Putamen (tissue), 1 donor: Measurements from ENCODE around the gene ACIN1.
"Not testable (repeated sequence)": the region's sequence is repeated elsewhere in the genome, so short reads cannot be mapped to it uniquely, and the experiment has no call there.

Experiments used
- DNase-seq: peaks from one replicate; pipeline ENCODE4 v3.0.0-alpha.2; 2016; ENCODE audit warnings: low spot score

ACIN1 gene

GRCh38 chr14:23041729-23042128 is 53.2 kb downstream of the ACIN1 start:
- DNase-seq = no peak

GRCh38 chr14:23040100-23040499 is 54.8 kb downstream of the ACIN1 start:
- DNase-seq = no peak

- DNase-seq = no peak
Measured at GRCh38 chr14:23035303-23036144, 59.4 kb downstream of the ACIN1 start.

- DNase-seq = peak; percentile 95
Measured at GRCh38 chr14:23034498-23035302, 60.2 kb downstream of the ACIN1 start, which contains the start of gene PSMB5. Gene PSMB5 (minus strand): TSS chr14:23034900. CDS start chr14:23034881, 19 bp downstream.

GRCh38 chr14:23033801-23034497 is 61.0 kb downstream of the ACIN1 start:
- DNase-seq = no peak

- no peak for DNase-seq
Measured at GRCh38 chr14:23033251-23033727, 61.6 kb downstream of the ACIN1 start.

- DNase-seq = no peak
Measured at GRCh38 chr14:23030936-23031335, 64.0 kb downstream of the ACIN1 start.

GRCh38 chr14:23028799-23029198 is 66.1 kb downstream of the ACIN1 start:
- no peak for DNase-seq

- DNase-seq = no peak
Measured at GRCh38 chr14:23025151-23025814, 69.7 kb downstream of the ACIN1 start.

- DNase-seq = no peak
Measured at GRCh38 chr14:23024612-23025075, 70.3 kb downstream of the ACIN1 start.

GRCh38 chr14:23023795-23024152 is 71.2 kb downstream of the ACIN1 start:
- no peak for DNase-seq

GRCh38 chr14:23023022-23023794 is 71.7 kb downstream of the ACIN1 start:
- no peak for DNase-seq

- DNase-seq = no peak
Measured at GRCh38 chr14:23021889-23022442, 73.0 kb downstream of the ACIN1 start.

- DNase-seq = no peak
Measured at GRCh38 chr14:23021434-23021833, 73.5 kb downstream of the ACIN1 start.

GRCh38 chr14:23020143-23021128 is 74.5 kb downstream of the ACIN1 start:
- DNase-seq = no peak

GRCh38 chr14:23018107-23018506 is 76.8 kb downstream of the ACIN1 start:
- no peak for DNase-seq

- peak; percentile 49 for DNase-seq
Measured at GRCh38 chr14:23017091-23017490, 77.8 kb downstream of the ACIN1 start.

- DNase-seq = no peak
Measured at GRCh38 chr14:23015618-23016017, 79.3 kb downstream of the ACIN1 start.

- not testable (repeated sequence) for DNase-seq
Measured at GRCh38 chr14:23013749-23014054, 81.2 kb downstream of the ACIN1 start.
